GM12878 (cell line): Measurements from ENCODE around the gene FBLN1. TPM values are rescaled to one million over a fixed set of nuclear protein-coding genes. Genes with fewer than 3 reads are reported as not detected.
A peak's percentile ranks its signal among the peaks of the same experiment; 100 is the strongest.

Source experiments
- BACH1 ChIP-seq: fragments of 450-650 bp; IDR thresholded peaks from 2 replicates; pipeline ENCODE4 v1.6.1; 2017; ENCODE audit warnings: mild to moderate bottlenecking, borderline replicate concordance
- LARP7 ChIP-seq: fragments of 450-650 bp; IDR thresholded peaks from 2 replicates; pipeline ENCODE4 v1.6.1; 2017; ENCODE audit warnings: mild to moderate bottlenecking
- MYB ChIP-seq: fragments of 150-350 bp; IDR thresholded peaks from 2 replicates; pipeline ENCODE4 v1.6.1; 2014; ENCODE audit warnings: mild to moderate bottlenecking, low read depth, low read length, borderline replicate concordance
- MYC ChIP-seq: IDR thresholded peaks from 2 replicates; pipeline ENCODE4 v1.6.1; 2011; ENCODE audit warnings: mild to moderate bottlenecking, low read length, moderate library complexity, inconsistent platforms; ENCODE audit not compliant: insufficient read depth, insufficient replicate concordance, insufficient read length, severe bottlenecking
- POU2F2 ChIP-seq: IDR thresholded peaks from 3 replicates; pipeline ENCODE4 v1.6.1; 2011; ENCODE audit warnings: low read depth, mild to moderate bottlenecking, low read length, borderline replicate concordance
- RAD21 ChIP-seq: IDR thresholded peaks from 2 replicates; pipeline ENCODE4 v1.6.1; 2011; ENCODE audit warnings: mild to moderate bottlenecking, low read depth, low read length, moderate library complexity; ENCODE audit not compliant: insufficient read depth
- SMC3 ChIP-seq: IDR thresholded peaks from 2 replicates; pipeline ENCODE4 v1.6.1; 2011; ENCODE audit warnings: low read length, improper control_type of control experiment, borderline replicate concordance
- SP1 ChIP-seq: IDR thresholded peaks from one replicate; pipeline ENCODE4 v1.6.1; 2011; ENCODE audit warnings: low read depth, low read length
- YBX1 ChIP-seq: fragments of 450-650 bp; IDR thresholded peaks from 2 replicates; pipeline ENCODE4 v1.6.1; 2016; ENCODE audit warnings: antibody characterized with exemption
- YY1 ChIP-seq: IDR thresholded peaks from 2 replicates; pipeline ENCODE4 v1.6.1; 2011; ENCODE audit warnings: low read depth, mild to moderate bottlenecking, low read length
- ZZZ3 ChIP-seq: IDR thresholded peaks from 2 replicates; pipeline ENCODE4 v1.6.1; 2011; ENCODE audit warnings: low read depth; ENCODE audit not compliant: control insufficient read depth, insufficient read length
- polyA plus RNA-seq, 11 experiments: library from polyadenylated mRNA; depleted of rRNA in 4 of 11; unstranded in 6 of 11; stranded (reverse) in 5 of 11; fragments of >200 nt; fragmentation: Nextera tagmentation in 4 of 11; fragmentation: Illumina TruSeq in 1 of 11; extraction: Ambion mirVana in 4 of 11; extraction: Trizol in 1 of 11; gene quantifications; 1 replicate in 1 of 11; 2 replicates in 10 of 11; pipeline versions ENCODE4 v1.2.1 to v1.2.3, GENCODE V29; 2011 to 2016; ENCODE audit warnings: inconsistent platforms in 2 of 11, missing spikeins in 2 of 11, low read depth in 1 of 11
- total RNA-seq, 4 experiments: library from RNA; depleted of rRNA in 3 of 4; stranded (reverse); fragments of >200 nt in 3 of 4; fragmentation: Illumina TruSeq in 1 of 4; extraction: Trizol in 1 of 4; gene quantifications; 2 replicates each; pipeline versions ENCODE4 v1.2.1 to v1.2.3, GENCODE V29; 2013 to 2021
- TF ChIP-seq, protein P1 (sequence below): fragments of 450-650 bp; IDR thresholded peaks from 2 replicates; pipeline ENCODE4 v1.6.1; 2017; ENCODE audit warnings: mild to moderate bottlenecking
- TF ChIP-seq, protein P2 (sequence below): IDR thresholded peaks from 2 replicates; pipeline ENCODE4 v1.6.1; 2012; ENCODE audit warnings: low read depth, low read length, improper control_type of control experiment
- TF ChIP-seq, protein P3 (sequence below): IDR thresholded peaks from 2 replicates; pipeline ENCODE4 v1.6.1; 2011; ENCODE audit warnings: borderline replicate concordance, low read depth, mild to moderate bottlenecking, moderate library complexity, low read length; ENCODE audit not compliant: insufficient read depth, poor library complexity, severe bottlenecking

The FBLN1 gene
- total and polyA plus RNA-seq, 10 of the 15 experiments (the other 5 are each of a cell fraction or from before 2014, with no cell fraction given): 0.20 to 0.51 TPM; not detected in 8

DNA sequence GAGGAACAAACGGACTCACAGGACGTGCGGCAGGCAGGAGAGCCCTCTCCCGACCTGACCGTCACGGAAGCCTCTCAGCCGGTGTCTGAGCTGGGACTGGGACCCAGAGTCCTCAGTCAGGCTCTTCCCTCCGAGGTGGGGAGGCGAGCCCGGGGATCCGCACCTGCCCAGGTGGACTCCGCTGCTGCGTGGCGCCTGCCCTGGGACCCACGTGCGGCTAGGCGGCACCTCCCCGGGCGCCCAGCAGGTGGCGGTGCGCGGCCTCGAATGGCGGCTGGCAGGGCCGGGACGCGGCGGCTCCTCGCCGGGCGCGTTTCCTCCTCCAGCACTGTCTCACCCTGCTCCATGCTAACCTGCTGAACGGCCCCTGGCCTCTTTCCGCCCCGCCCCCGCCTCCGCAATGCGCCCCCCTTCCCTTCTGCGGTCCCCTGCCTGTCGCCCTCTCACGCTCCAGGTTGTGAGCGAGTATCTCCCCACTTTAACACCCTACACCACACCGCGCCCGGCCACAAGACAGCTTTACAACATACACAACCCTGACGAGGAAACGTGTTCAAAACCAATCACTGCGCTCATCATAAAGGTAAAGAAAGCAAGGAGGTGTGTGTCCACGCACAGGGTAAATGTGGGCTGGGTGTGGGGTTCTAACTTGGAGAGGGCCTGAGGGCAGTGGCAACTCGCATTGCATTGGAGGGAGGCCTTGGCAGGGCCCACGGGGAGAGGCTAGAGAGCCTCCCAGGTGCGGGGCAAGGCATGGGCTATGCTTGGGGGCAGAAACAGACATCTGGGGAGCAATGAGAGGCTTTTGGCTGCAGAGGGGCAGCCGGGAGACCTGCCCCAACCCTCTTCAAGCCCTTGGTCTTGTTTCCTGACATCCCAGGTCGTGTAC lies 143.1 kb downstream of the FBLN1 start (continued):
- TF ChIP-seq, protein P1, sequence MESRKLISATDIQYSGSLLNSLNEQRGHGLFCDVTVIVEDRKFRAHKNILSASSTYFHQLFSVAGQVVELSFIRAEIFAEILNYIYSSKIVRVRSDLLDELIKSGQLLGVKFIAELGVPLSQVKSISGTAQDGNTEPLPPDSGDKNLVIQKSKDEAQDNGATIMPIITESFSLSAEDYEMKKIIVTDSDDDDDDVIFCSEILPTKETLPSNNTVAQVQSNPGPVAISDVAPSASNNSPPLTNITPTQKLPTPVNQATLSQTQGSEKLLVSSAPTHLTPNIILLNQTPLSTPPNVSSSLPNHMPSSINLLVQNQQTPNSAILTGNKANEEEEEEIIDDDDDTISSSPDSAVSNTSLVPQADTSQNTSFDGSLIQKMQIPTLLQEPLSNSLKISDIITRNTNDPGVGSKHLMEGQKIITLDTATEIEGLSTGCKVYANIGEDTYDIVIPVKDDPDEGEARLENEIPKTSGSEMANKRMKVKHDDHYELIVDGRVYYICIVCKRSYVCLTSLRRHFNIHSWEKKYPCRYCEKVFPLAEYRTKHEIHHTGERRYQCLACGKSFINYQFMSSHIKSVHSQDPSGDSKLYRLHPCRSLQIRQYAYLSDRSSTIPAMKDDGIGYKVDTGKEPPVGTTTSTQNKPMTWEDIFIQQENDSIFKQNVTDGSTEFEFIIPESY: no peak
- peak; percentile 96 for TF ChIP-seq SMC3
- TF ChIP-seq, protein P2, sequence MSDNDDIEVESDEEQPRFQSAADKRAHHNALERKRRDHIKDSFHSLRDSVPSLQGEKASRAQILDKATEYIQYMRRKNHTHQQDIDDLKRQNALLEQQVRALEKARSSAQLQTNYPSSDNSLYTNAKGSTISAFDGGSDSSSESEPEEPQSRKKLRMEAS: peak; percentile 73; the same call in 1 of the 2 replicates
- TF ChIP-seq MYC: peak; percentile 53
- peak; percentile 51; the same call in 1 of the 2 replicates for TF ChIP-seq BACH1
- TF ChIP-seq YY1: peak; percentile 87
- TF ChIP-seq SP1: peak; percentile 24
- TF ChIP-seq, protein P3, sequence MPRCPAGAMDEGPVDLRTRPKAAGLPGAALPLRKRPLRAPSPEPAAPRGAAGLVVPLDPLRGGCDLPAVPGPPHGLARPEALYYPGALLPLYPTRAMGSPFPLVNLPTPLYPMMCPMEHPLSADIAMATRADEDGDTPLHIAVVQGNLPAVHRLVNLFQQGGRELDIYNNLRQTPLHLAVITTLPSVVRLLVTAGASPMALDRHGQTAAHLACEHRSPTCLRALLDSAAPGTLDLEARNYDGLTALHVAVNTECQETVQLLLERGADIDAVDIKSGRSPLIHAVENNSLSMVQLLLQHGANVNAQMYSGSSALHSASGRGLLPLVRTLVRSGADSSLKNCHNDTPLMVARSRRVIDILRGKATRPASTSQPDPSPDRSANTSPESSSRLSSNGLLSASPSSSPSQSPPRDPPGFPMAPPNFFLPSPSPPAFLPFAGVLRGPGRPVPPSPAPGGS: no peak
- TF ChIP-seq RAD21: peak; percentile 96
- TF ChIP-seq YBX1: no peak
- TF ChIP-seq LARP7: peak; percentile 77; the same call in 1 of the 2 replicates
- 0 out of 3 replicates have a peak, but pooled peaks have one; percentile 26 for TF ChIP-seq POU2F2
- peak; percentile 35; the same call in 1 of the 2 replicates for TF ChIP-seq MYB
- TF ChIP-seq ZZZ3: no peak
